HG03135 (cell line): ENCODE results near the gene PSMG3.

Source experiments
- ATAC-seq: cut with Tn5 transposase; IDR thresholded peaks from one replicate; pipeline ENCODE4 v1.9.1; 2021; ENCODE audit warnings: mild to moderate bottlenecking, moderate library complexity; ENCODE audit not compliant: unreplicated experiment

Gene PSMG3

DNA sequence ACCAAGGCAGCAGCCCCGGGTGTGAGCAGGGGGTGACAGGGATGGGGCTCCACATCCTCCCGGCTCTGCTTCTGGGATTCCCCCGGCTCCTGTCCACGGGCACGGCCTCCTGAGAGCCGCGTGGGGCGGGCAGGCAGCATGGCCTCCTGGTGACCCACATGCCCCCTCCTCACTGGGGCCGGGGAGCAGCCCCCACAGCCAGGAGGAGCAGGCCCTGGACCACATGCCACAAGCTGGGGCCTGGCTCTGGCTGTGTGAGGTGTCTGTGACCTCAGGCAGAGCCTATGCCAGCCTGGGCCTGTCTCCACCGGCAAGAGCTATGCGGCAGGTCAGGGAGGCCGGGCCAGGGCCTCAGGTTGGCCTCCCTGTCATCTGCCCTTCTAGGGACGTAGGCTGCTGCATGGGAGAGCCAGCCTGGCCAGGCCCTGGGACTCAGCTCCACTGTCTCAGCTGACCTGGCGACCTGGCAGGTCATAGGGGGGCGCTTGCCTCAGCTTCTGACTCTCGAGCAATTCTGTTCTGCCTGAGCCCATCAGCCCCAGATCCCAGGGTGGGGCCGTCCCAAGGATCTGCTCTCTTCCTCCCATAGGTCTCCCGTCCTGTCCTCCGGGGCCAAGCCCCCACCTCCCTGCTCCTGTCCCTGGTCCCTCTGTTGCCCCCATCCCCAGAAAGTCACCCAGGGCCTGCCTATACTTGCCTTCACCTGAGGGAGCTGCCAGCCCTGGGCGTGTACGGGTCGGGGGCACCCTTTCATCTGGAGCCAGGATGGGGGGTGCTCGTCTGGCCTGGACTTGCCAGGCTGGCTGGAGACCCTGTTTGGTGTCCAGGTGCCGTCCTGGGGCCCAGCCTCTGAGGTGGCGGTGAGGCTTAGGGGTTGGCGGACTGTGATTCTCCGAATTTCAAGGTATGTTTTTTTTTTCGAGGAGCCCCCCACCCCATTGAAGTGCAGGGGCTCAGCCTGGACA, 9.9 kb downstream of the PSMG3 start:
- ATAC-seq: no peak

DNA sequence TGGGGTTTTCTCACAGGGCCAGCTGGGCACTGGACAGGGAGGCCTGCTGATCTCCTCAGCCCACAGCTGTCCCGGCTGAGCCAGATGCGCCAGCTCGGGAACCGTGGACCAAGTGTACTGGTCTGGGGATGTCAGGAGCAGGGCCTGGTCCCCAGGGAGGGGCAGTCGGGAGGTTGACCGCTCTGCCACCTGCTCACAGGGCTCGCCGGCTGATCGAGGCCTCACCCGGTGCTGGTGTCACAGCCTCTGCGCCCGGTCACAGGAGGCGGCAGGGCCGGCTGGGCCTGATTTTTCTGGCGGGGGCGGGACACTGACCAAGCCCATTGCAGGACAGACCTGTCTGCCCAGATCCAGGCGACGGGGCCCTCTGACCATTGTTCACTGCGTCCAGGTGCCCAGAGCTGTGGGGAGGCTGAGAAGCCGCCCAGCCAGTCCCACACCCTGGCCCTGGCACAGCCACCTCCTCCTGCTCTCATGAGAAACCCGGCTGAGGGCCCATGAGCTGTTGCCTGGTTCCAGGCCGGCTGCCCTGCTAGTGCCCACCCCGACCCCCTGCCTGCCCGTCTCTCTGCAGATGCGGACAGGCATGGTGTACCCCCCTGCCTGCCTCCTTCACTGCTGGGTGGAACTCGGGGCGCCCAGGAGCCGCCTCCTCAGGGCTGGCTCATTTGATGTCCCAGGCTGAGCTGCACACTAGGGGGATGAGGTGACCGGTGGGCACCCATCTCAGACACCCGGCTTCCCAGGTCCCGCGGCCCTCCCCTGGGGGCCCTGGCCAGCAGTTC, 10.8 kb downstream of the PSMG3 start:
- no peak for ATAC-seq

DNA sequence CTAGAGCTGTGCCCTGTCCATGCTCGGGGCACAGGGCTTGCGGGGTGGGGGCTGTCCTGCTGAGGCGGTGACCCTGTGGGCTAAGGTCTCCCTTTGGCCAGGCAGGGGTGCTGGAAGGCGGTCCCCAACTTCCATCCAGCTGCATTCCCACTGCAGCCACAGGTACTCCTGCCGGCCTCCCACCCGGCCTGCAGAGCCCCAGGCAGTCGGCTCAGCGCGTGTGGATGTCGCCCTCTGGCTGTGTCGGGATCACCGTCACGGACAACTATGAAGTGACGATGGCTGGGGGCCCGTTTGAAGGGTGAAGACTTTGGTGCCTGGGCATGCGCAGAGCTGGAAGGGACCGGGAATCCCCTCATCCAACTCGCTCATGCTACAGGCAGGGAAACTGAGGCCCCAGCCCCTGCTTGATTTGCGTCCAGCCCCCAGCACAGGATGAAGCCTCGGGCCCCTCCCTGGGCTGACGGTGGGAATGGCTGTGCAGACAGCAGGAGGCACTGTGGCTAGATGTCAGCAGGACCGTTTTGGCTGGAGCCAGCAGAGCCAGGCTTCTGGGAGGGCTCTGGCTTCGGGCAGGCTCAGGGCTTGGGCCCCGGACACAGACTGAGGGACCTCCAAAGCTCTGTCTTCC, 11.5 kb downstream of the PSMG3 start:
- ATAC-seq: no peak

DNA sequence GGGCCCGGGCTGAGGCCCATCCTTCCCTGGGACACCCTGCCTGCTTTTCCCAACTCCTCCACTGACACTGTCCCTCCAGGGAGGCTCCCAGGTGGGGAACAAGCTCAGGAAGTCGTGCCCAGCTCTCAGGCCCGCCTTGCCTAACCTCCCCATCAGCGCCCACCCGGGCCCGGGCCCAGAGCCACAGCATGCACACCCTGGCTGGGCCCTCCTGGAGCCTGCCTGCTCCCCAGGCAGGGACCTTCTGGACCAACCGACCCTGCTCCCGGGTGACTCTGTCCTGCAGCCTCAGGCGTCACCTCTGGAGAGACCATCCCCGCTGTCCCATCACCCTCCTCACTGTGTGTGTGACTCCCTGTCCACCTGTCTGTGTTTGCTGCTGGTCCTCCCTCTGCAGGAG, 12.1 kb downstream of the PSMG3 start:
- no peak for ATAC-seq

DNA sequence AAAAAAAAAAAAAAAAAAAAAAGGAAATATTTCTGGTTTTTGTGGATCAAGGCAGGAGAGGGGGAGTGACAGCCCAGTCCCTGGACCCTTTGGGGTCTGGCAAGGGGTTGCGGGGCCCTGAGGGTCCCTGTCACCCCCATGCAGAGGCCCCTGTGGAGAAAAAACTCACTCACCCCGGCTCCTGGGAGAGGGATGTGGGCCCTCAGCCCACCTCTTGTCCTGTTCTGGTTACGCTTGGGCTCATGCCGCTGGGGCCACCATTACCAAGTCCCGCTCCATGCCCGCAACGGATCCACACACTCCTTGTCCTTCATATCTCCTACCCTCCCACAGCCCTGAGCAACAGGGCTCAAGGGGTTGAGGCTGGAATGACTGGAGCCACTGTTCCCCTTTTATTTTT, 12.8 kb downstream of the PSMG3 start:
- ATAC-seq: no peak

DNA sequence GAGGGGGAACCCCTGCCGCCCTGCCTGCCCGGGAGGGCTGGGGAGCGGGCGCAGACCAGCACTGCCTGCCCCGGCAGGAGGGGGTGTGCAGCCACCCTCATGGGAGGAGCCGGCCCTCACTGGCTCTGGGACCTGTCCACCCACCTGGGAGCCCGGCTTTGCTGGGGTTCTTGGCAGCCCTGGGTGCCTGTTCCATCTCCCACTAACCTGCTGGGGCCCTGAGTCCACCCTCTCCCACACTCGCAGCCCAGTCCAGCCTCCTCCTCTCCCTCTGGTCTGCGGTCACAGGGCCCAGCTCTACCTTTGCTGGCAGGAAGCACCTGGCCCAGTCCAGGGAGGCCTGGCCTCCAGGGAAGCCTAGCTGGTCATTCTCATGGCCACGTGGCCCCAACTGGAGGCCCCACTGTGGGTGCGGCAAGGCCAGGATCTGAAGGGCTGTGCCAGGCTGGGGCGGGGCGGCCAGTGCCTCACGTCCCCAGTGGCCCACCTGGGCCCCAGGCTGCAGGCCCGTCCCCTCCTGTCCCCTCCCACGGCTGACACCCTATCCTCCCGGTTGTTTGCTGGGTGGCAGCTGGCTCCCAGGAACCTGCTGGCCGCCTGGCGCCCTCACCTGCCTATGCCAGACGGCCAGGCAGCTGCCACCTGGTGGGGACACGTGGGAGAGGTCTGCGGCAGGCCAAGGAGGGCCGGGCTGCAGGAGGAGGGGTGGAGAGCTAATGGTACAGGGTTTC, 13.9 kb downstream of the PSMG3 start, which contains the start of gene TMEM184A:
TMEM184A (minus strand) TSS at position 393 of the 731 bp plus-strand sequence. CDS start 721 bp downstream, outside the sequence.
- no peak for ATAC-seq

DNA sequence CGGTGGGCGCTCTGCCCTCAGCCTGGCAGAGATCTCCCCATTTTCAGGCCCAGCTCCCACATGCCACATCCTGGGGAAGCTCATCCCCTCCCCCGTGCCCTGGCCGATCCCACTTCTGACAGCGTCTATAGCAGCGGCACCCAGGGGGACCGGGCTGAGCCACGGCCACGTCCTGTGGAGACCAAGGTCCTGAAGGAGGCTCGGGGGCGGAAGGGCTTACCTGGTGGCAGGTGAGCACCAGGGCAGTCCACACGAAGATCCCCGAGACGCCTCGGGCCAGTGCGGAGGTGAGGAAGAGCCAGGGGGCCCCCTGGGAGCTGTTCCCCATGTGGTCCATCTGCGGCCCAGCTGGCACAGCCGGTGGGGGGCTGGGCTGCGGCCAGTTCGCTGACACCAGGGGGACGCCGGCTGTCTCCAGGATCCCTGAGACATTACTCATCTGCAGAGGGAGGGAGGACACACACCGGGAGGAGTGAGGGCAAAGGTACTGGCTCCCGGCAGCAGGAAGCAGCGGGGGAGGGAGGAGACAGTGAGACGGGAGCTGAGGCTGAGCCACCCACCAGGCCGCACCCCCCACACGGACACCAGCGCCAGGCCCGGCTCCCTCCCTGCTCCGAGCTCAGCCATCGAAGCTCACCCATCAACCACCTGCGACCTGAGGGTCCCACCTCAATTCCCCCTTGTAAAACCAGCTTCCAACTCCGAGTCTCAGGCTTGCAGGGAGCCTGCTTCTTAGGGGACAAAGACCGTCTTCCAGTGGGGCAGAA, 14.6 kb downstream of the PSMG3 start:
- ATAC-seq: no peak

DNA sequence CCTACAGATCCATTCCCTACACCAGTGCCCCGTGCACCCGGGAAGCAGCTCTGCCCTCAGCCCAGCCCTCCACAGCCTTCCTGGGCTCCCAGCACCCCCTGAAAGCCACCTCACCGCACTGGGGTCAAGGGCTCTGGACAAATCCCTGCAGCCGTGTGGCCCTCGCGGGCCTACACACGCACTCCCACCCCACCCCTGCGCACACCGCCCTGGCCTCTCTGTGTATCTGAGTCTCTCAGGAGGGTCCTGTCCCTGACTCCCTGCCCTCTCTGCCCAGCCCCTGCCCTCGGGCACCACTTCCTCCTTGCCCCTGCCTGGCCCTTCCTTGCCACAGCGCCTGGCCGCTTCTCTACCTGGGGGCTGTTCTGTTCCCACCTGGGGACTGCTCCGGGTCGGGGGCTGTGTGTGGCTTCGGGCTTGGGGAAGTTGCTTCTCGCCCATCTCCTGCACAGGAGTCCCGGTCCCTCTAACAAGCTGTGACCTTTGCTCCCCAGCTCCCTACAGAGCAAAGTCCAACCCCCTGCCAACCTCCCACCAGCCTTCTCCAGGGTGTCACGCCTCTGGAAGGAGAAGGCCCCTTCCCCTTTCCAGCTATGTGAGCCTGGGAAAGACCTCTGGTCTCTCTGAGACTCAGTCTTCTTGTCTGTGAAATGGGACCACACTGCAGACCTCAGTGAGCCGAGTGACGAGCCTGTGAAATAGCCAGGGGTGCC, 15.3 kb downstream of the PSMG3 start:
- ATAC-seq: no peak

DNA sequence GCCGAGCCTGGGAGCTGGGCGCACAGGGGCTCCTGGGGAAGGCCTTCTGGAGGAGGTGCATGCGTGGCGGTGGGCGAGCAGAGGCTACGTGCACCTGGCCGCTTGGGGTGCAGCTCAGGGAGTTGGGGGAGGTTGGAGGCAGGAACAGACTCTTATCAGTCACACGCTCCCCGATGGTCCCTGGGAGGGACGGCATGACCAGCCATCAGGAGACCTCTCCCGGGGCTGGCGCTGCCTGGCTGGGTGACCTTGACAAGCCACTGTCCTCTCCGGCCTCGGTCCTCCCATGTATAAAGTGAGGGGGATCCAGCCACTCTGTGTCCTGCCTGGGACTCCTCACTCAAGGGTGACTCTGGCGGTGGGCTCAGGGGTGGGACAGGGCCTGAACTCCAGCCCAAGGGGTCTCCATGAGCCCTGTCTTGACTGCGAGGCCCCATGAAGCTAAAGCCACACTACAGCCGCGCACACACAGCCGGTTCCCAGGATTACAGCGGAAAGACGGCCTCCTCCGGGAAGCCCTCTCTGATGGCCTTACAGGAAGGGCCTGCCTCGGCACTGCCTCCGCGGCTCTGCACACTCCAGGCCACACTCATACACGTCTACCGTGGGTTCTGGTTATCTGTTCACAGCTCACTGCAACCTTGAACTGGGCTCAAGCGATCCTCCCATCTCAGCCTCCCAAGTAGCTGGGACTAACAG, 16.2 kb downstream of the PSMG3 start:
- no peak for ATAC-seq

DNA sequence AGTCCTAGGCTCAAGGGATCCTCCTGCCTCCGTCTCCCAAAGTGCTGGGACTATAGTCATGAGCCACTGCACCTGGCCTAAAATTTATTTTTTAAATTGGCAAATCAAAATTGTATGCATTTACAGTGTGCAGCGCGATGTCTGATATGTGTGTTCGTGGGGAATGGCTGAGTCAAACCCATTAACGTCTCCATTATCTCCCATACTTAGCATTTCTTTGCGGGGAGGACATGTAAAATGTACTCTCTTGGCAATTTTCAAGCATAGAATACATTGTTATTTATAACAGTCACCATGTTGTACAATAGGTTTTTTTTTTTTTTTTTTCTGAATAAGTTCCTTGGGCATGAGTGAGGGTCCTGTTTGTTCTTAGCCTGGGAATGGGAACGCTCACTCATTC, 17.6 kb downstream of the PSMG3 start:
- no peak for ATAC-seq

DNA sequence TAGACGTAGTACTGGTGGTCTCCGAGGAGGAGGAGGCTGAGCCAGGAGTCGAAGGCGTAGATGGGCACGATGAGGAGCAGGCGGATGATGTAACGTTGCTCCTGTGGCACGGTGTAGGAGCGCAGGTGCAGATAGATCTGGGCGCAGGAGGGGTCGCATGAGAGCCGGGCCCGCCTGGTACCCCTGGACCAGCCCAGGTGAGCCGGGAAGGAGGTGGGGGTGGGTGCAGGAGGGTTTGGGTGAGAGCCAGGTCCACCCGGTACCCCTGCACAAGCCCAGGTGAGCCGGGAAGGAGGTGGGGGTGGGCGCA, 19.0 kb downstream of the PSMG3 start:
- ATAC-seq: no peak

DNA sequence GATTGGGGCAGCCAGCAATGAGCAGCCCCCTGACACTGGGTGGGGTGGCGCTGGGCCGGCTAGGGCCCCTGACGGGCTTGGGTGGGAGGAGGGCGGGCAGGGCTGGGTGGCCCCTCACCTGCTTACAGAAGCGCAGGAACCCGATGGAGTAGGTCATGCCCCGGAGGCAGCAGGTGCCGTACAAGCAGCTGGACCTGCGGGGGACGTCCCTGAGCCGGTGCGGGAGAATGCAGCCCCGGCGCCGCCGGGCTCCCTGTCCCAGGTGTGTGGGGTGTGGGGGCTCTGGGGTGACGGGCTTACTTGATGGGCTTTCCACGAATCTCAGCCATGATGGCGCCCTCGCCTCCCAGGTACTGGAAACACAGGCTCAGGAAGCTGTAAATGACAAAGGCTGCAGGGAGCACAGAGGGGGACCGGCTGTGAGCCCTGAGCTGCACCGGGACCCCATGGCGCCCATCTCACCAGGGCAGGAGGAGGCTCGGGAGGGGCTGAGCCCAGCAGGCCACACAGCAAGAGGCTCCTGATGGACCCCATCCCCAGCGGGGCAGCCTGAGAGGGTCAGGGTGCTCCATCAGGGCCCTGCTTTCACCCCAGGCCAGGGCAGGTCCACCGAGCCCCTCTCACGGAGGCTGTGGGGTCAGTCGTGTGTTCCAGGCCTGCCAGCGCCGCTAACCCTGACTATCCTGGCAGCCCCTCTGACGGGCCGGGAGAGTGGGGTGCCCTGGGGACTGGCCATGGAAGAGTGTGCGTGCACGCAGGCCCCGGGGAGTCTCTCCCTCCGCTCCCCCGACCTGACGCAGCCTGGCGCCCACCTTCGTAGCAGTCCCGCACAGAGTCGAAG, 19.6 kb downstream of the PSMG3 start:
- no peak for ATAC-seq

DNA sequence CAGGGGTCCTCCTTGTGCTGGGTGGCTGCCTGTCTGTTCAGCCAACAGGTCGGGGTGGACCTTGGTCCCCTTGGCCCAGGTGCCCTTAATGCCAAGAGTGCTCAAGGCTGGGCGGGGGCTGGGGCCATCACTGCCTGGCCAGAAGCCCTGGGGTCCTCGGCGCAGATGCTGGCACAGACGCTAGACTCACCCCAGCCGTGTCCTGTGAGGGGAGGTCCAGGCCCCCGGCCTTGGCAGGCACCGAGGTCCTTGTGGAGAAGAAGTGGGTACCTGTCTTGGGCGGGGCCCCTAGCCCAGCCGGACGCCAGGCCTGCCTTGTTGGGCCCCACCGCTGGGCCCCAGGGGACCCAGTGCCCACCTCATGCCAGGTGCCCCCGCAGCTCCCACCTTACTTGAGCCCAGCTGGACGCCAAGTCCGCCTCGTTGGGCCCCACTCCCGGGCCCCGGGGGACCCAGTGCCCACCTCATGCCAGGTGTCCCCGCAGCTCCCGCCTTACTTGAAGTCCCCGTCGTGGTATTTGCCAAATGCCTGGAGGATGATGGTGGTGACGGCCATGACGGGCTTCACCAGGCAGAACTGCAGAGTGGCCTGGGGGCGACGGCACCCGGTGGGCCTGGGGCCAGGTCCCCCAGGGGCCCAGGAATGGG, 20.4 kb downstream of the PSMG3 start:
- no peak for ATAC-seq

DNA sequence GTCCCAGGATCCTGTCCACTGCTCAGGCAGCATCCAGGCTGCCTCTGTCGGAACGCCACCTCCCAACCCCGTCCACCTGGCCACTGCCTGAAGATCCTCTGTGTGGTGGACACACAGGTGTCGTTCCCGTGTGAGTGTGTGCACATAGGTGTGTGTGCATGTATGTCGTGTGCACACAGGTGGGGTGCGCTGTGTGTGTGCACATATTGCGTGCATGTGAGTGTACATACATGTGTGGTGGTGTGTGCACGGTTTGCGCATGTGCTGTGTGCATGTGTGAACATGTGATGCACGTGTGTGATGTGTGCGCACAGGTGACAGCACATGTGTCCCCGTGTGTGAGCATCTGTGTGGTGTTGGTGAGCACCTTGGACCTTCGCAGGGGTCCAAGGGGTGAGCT, 20.9 kb downstream of the PSMG3 start:
- no peak for ATAC-seq

DNA sequence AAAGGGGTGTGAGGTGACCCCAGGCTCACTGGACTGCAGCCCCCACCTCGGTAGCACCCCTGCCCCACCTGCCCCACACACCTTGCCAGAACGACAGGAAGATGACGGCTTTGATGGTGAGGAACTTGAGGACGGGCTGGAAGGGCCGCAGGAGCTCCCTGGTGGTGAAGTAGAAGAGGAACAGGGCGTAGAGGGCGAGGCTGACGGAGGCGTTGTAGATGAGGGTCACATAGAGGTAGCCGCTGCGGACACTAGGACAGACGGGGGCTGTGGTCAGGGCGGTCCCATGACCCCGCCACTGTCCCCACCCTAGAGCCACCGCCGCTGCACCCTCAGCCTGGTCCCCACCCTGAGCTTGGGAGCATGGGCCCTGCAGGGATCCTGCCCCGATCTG, 21.4 kb downstream of the PSMG3 start:
- no peak for ATAC-seq

DNA sequence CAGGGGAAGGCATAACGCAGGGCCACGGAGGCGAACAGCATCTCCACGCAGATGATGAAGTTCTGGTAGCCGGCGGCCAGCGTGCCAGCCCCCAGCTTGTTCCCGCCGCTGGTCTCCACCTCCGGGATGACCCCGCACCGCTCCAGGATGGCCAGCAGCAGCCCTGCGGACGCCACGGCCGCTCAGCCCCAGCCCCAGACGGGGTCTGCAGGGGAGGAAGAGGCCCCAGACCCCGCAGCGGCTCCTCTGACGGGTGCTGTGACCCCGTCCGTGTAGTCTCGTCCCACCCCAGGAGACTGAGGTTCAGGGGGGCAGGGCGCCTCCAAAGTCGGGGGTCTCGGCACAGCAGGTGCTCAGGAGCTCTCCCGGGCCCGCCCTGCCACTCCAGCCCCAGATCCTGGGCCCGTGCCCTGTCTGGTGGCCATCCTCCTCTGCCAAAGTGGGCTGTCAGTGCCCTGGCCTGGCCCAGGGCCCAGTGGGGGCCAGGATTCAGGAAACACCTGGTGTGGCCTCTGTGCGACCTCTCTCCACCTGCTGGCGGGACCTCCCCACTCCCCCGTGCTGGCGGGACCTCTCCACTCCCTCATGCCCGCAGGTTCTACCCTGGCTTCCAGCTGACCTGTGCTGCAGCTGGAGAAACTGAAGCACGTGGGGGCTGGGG, 21.9 kb downstream of the PSMG3 start:
- ATAC-seq: no peak
